ENCODE measurements around the gene TRIM7. TPM values are rescaled to one million over a fixed set of nuclear protein-coding genes. Genes with fewer than 3 reads are reported as not detected.
"Not testable (repeated sequence)": the region's sequence is repeated elsewhere in the genome, so short reads cannot be mapped to it uniquely, and the experiment has no call there.

TRIM7 gene
- total RNA-seq, 4 donors from 2014 or later, result 3.7 to 12.1 (median 10.6) TPM

DNA sequence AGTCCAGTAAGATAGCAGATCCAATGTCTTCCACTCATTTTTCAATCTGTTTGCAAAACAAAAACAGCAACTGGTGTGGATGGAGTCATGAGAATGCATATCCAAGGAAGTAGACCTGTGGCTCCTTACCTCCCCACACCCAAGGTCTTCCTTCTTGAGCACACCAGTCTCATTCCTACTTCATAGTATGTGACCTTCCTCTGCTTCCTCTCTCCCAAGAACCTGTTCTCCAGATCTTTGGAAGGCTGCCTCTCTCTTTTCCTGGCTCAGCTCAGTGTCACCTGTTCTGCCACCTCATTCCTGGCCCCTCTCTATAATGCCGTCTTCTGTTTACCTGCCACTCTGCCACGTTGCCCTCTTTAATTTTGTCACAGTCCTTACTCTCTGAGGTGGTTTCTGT, 7.9 kb upstream of the TRIM7 start:
- no peak overlapping the region for H3K4me3 ChIP-seq
- 63 to 73% methylated on average over 2 of the region's 2 CpGs for WGBS, 2 donors
- no peak overlapping the region for H3K27ac ChIP-seq
- TF ChIP-seq EP300 (IDR thresholded peaks at IDR 0.05) (no peak), POLR2A (IDR thresholded peaks at IDR 0.05) (no peak)
- TF ChIP-seq, protein P1, sequence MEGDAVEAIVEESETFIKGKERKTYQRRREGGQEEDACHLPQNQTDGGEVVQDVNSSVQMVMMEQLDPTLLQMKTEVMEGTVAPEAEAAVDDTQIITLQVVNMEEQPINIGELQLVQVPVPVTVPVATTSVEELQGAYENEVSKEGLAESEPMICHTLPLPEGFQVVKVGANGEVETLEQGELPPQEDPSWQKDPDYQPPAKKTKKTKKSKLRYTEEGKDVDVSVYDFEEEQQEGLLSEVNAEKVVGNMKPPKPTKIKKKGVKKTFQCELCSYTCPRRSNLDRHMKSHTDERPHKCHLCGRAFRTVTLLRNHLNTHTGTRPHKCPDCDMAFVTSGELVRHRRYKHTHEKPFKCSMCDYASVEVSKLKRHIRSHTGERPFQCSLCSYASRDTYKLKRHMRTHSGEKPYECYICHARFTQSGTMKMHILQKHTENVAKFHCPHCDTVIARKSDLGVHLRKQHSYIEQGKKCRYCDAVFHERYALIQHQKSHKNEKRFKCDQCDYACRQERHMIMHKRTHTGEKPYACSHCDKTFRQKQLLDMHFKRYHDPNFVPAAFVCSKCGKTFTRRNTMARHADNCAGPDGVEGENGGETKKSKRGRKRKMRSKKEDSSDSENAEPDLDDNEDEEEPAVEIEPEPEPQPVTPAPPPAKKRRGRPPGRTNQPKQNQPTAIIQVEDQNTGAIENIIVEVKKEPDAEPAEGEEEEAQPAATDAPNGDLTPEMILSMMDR (IDR thresholded peaks at IDR 0.05), result no peak
- no peaks in the 10 kb centered on the region for H3K36me3 ChIP-seq
- no peak for DNase-seq (ENCODE audit: low spot score in 2 of 2)
- no peaks in the 10 kb centered on the region for H3K27me3 ChIP-seq
- peaks cover 0 to 20% (median 5%) of the 10 kb centered on the region in 4 donors for H3K4me1 ChIP-seq
- H3K9me3 ChIP-seq, result no peaks in the 10 kb centered on the region

DNA sequence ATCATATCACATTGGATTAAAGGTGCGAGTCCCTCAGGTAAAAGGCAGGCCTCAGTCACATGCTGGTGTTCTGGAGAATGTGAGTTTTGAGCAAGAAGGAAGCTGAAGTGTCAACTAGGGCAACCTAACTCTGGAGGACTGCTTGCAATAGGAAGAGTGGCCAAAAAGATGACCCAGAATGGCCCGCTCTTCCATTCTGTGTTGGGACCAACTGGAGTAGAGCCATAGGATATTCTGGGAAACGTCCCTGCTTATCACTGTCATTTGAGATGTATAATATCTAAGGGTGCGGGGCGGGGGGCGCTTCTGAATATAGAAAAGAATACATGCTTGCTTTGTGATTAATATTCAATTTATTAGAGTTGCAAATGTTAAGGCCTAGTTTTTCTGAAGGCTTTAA, 7.1 kb upstream of the TRIM7 start:
- no peak for DNase-seq (ENCODE audit: low spot score in 2 of 2)
- no peaks in the 10 kb centered on the region for H3K27me3 ChIP-seq
- TF ChIP-seq, protein P1 (IDR thresholded peaks at IDR 0.05), result no peak
- TF ChIP-seq EP300 (IDR thresholded peaks at IDR 0.05) (no peak), POLR2A (IDR thresholded peaks at IDR 0.05) (no peak)
- H3K36me3 ChIP-seq, result no peaks in the 10 kb centered on the region
- H3K9me3 ChIP-seq, result no peaks in the 10 kb centered on the region
- 89 to 94% methylated on average over 6 of the region's 6 CpGs for WGBS, 2 donors
- no peak overlapping the region for H3K27ac ChIP-seq
- H3K4me3 ChIP-seq, result no peak overlapping the region
- peaks cover 0 to 13% (median 5%) of the 10 kb centered on the region in 4 donors for H3K4me1 ChIP-seq

DNA sequence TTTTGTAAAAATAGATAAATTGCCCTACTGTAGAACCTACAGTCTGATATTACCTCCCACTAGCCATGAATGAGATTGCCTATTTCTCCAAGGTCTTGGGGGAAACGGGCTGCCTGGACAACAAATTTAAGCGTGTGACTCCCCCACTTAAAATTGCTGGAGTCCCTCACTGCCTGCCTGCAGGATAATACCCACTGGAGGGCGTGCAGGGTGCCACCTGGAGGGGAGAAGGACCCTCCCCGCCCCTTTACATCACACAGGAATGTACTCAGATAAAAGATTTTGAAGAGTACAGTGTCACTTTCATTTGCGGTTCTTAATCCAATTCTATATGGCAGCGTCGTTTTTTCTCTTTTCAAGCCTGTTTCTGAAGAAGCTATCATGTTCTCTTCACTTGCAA, 6.2 kb upstream of the TRIM7 start:
- Histone ChIP-seq H3K4me1 (peaks cover 0 to 7% (median 2%) of the 10 kb centered on the region in 4 donors), H3K4me3 (no peak overlapping the region), H3K27me3 (no peaks in the 10 kb centered on the region), H3K27ac (no peak overlapping the region), H3K9me3 (no peaks in the 10 kb centered on the region), H3K36me3 (no peaks in the 10 kb centered on the region)
- TF ChIP-seq POLR2A (IDR thresholded peaks at IDR 0.05) (no peak), EP300 (IDR thresholded peaks at IDR 0.05) (no peak)
- TF ChIP-seq, protein P1 (IDR thresholded peaks at IDR 0.05), result no peak
- DNase-seq (ENCODE audit: low spot score in 2 of 2), result no peak
- WGBS, 2 donors, result 56% methylated on average over 7 of the region's 7 CpGs

DNA sequence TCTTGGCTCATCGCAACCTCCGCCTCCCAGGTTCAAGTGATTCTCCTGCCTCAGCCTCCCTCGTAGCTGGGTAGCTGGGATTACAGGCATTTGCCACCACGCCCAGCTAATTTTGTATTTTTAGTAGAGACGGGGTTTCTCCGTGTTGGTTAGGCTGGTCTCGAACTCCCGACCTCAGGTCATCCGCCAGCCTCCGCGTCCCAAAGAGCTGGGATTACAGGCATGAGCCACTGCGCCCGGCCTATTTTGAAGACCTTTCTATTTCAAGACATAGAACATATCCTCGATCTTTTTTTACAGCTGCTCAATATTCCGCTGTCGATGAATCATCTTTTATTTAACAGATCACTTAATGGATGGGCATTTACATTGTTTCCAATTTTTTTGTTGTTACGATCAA, 5.7 kb upstream of the TRIM7 start:
- not testable (repeated sequence) for H3K36me3 ChIP-seq; H3K4me3 ChIP-seq; H3K4me1 ChIP-seq; H3K9me3 ChIP-seq; DNase-seq (ENCODE audit: low spot score in 2 of 2); H3K27ac ChIP-seq; H3K27me3 ChIP-seq
- 75% methylated on average over 17 of the region's 17 CpGs for WGBS, 2 donors

DNA sequence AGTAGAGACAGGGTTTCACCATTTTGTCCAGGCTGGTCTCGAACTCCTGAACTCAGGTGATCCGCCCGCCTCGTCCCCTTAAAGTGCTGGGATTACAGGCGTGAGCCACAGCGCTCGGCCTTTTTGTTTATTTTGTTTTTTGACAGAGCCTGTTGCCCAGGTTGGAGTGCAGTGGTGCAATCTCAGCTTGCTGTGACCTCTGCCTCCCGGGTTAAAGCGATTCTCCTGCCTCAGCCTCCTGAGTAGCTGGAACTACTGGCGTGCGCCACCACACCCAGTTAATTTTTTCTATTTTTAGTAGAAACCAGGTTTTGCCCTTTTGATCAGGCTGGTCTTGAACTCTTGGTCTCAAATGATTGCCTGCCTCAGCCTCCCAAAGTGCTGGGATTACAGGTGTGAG, 5.2 kb upstream of the TRIM7 start:
- not testable (repeated sequence) for H3K27me3 ChIP-seq; DNase-seq (ENCODE audit: low spot score in 2 of 2); H3K27ac ChIP-seq; H3K4me3 ChIP-seq; H3K9me3 ChIP-seq; H3K36me3 ChIP-seq
- 82 to 86% methylated on average over 11 of the region's 11 CpGs for WGBS, 2 donors
- H3K4me1 ChIP-seq, result peaks cover 0 to 14% (median 10%) of the 10 kb centered on the region in 4 donors

DNA sequence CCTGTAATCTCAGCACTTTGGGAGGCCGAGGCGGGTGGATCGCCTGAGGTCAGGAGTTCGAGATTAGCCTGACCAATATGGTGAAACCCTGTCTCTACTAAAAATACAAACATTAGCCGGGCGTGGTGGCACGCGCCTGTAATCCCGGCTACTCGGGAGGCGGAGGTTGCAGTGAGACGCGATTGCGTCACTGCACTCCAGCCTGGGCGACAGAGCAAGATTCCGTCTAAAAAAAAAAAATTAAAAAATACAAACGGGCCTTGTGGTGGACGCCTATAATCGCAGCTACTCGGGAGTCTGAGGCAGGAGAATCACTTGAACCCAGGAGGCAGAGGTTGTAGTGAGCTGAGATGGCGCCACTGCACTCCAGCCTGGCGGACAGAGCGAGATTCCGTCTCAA, 4.0 kb upstream of the TRIM7 start:
- 89 to 90% methylated on average over 24 of the region's 24 CpGs for WGBS, 2 donors

DNA sequence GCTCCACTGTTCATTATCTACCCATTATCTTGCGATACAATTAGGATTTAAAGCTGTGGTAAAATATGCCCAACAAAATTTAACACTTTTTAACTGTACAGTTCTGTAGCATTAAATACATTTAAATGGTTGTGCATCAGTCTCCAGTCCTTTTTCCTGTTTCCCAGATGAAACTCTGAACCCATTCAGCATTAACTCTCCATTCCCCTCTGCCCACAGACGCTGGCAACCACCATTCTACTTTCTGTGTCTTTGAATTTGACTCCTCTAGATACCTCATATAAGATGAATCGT, 2.9 kb upstream of the TRIM7 start:
- H3K4me1 ChIP-seq, result peaks cover 0 to 35% (median 13%) of the 10 kb centered on the region in 4 donors
- H3K36me3 ChIP-seq, result no peaks in the 10 kb centered on the region
- 36 to 42% methylated on average over 3 of the region's 3 CpGs for WGBS, 2 donors
- no peaks in the 10 kb centered on the region for H3K9me3 ChIP-seq
- TF ChIP-seq, protein P1 (IDR thresholded peaks at IDR 0.05), result no peak
- TF ChIP-seq EP300 (IDR thresholded peaks at IDR 0.05) (no peak), POLR2A (IDR thresholded peaks at IDR 0.05) (no peak)
- H3K4me3 ChIP-seq, result peak overlapping the region in 1 of 4 donors; percentile 83
- no peaks in the 10 kb centered on the region for H3K27me3 ChIP-seq
- DNase-seq (ENCODE audit: low spot score in 2 of 2), result no peak
- peak overlapping the region in 3 of 4 donors; percentile 83 to 92 (median 92) for H3K27ac ChIP-seq

More for the DNA sequence above, 4.0 kb upstream of the TRIM7 start:
- DNase-seq (ENCODE audit: low spot score in 2 of 2); H3K4me3 ChIP-seq; H3K36me3 ChIP-seq; H3K9me3 ChIP-seq; H3K27me3 ChIP-seq; H3K27ac ChIP-seq: not testable (repeated sequence)
- H3K4me1 ChIP-seq, result peaks cover 0 to 24% (median 12%) of the 10 kb centered on the region in 4 donors
